ENCODE results near the gene MELTF.

- TF ChIP-seq CHD1 (IDR thresholded peaks at IDR 0.05; ENCODE audit: low read length) = no peak
- TF ChIP-seq CEBPG (CRISPR knock-in tag; IDR thresholded peaks at IDR 0.05) = no peak
- no peak for TF ChIP-seq CEBPG (tag; conservative IDR thresholded peaks at IDR 0.05 in 1 of 2, IDR thresholded peaks at IDR 0.05 in 1 of 2)
- TF ChIP-seq ESRRA (IDR thresholded peaks at IDR 0.05; ENCODE audit: borderline replicate concordance, low read depth) = no peak
- TF ChIP-seq STAG1 (CRISPR knock-in tag; IDR thresholded peaks at IDR 0.05; ENCODE audit: borderline replicate concordance) = no peak
Measured at GRCh38 chr3:196954832-196955231, 74.8 kb downstream of the MELTF start.

All from K562 (cell line).